NB4 (cell line): ENCODE data around the gene MIOX.
A peak's percentile ranks its signal among the peaks of the same experiment; 100 is the strongest.

ENCODE experiments used
- DNase-seq: peaks from one replicate; pipeline ENCODE4 v3.0.0; 2010; ENCODE audit warnings: low read depth
- H3K4me3 ChIP-seq: one replicate; pipeline ENCODE4 v1.5.1; 2011; ENCODE audit warnings: mild to moderate bottlenecking, low read depth, low read length, moderate library complexity
- CTCF ChIP-seq: IDR thresholded peaks from one replicate; pipeline ENCODE4 v1.5.1; 2012; ENCODE audit warnings: low read depth, low read length
- MAX ChIP-seq: IDR thresholded peaks from 2 replicates; pipeline ENCODE4 v1.6.1; 2011; ENCODE audit warnings: low read depth, low read length
- MYC ChIP-seq: IDR thresholded peaks from 2 replicates; pipeline ENCODE4 v1.6.1; 2011; ENCODE audit warnings: low read depth, low read length
- POLR2A ChIP-seq: IDR thresholded peaks from 2 replicates; pipeline ENCODE4 v1.6.1; 2011; ENCODE audit warnings: mild to moderate bottlenecking; ENCODE audit not compliant: insufficient read length; ENCODE audit errors: extremely low read depth

The MIOX gene

GRCh38 chr22:50526834-50527801 is 40.5 kb downstream of the MIOX start:
- peak; percentile 90 for DNase-seq
- no peak for TF ChIP-seq MAX
- peak; percentile 38 for TF ChIP-seq POLR2A
- H3K4me3 ChIP-seq: peak overlapping the region; percentile 74

GRCh38 chr22:50527921-50528681 is 41.4 kb downstream of the MIOX start:
- DNase-seq: no peak
- no peak overlapping the region for H3K4me3 ChIP-seq
- TF ChIP-seq MYC (no peak), POLR2A (no peak), MAX (no peak), CTCF (no peak)

GRCh38 chr22:50528682-50529415 is 42.2 kb downstream of the MIOX start:
- TF ChIP-seq MYC: no peak
- TF ChIP-seq CTCF: no peak
- no peak for TF ChIP-seq POLR2A
- no peak for TF ChIP-seq MAX
- no peak overlapping the region for H3K4me3 ChIP-seq
- peak; percentile 47 for DNase-seq

- DNase-seq: no peak
- no peak overlapping the region for H3K4me3 ChIP-seq
- TF ChIP-seq MYC: no peak
- TF ChIP-seq POLR2A: no peak
- TF ChIP-seq MAX: no peak
- TF ChIP-seq CTCF: no peak
These were observed 42.8 kb downstream of the MIOX start for GRCh38 chr22:50529416-50529896.

GRCh38 chr22:50529897-50530579 is 43.4 kb downstream of the MIOX start, which contains the start of gene TYMP:
Gene TYMP (minus strand): TSS chr22:50530012. CDS start chr22:50529709, 303 bp downstream.
- DNase-seq: peak; percentile 84
- H3K4me3 ChIP-seq: peak within 1 kb of the TSS; percentile 64
- TF ChIP-seq CTCF (no peak), MYC (peak; percentile 75), MAX (peak; percentile 86), POLR2A (peak; percentile 49)
